H9 (cell line): Measurements from ENCODE around the gene VWA8. TPM values are rescaled to one million over a fixed set of nuclear protein-coding genes. Genes with fewer than 3 reads are reported as not detected.

Experiments used
- DNase-seq: peaks from one replicate; pipeline ENCODE4 v3.0.0-alpha.2; 2017
- H2AFZ ChIP-seq: one replicate; pipeline ENCODE4 v1.6.1; 2013; ENCODE audit warnings: mild to moderate bottlenecking, low read length, control low read depth, moderate library complexity
- H2AK5ac ChIP-seq: 2 replicates; pipeline ENCODE4 v1.6.1; 2013; ENCODE audit warnings: low read length, control low read depth, mixed read lengths; ENCODE audit not compliant: insufficient read length
- H2BK120ac ChIP-seq: one replicate; pipeline ENCODE4 v1.6.1; 2013; ENCODE audit warnings: low read depth, mild to moderate bottlenecking, low read length, control low read depth, inconsistent platforms; ENCODE audit not compliant: poor library complexity, severe bottlenecking
- H2BK12ac ChIP-seq: 2 replicates; pipeline ENCODE4 v1.6.1; 2013; ENCODE audit warnings: low read length, control low read depth, mixed read lengths, low read depth; ENCODE audit not compliant: insufficient read length
- H2BK15ac ChIP-seq: 2 replicates; pipeline ENCODE4 v1.6.1; 2013; ENCODE audit warnings: low read depth, low read length, control low read depth
- H2BK20ac ChIP-seq: one replicate; pipeline ENCODE4 v1.6.1; 2013; ENCODE audit warnings: low read depth, mild to moderate bottlenecking, low read length, control low read depth, inconsistent platforms; ENCODE audit not compliant: poor library complexity, severe bottlenecking
- H2BK5ac ChIP-seq: 2 replicates; pipeline ENCODE4 v1.6.1; 2013; ENCODE audit warnings: low read length, control low read depth, mixed read lengths; ENCODE audit not compliant: insufficient read length
- H3K14ac ChIP-seq: 2 replicates; pipeline ENCODE4 v1.6.1; 2013; ENCODE audit warnings: low read length, control low read depth; ENCODE audit not compliant: insufficient read depth
- H3K18ac ChIP-seq: 2 replicates; pipeline ENCODE4 v1.6.1; 2013; ENCODE audit warnings: low read depth, mild to moderate bottlenecking, mixed read lengths, low read length, control low read depth; ENCODE audit not compliant: insufficient read length
- H3K23ac ChIP-seq: 2 replicates; pipeline ENCODE4 v1.6.1; 2013; ENCODE audit warnings: low read length, control low read depth, mixed read lengths, low read depth; ENCODE audit not compliant: insufficient read length
- H3K23me2 ChIP-seq: 2 replicates; pipeline ENCODE4 v1.6.1; 2013; ENCODE audit warnings: low read depth, mild to moderate bottlenecking, mixed read lengths, low read length, control low read depth; ENCODE audit not compliant: insufficient read length, poor library complexity, severe bottlenecking
- H3K27ac ChIP-seq: 2 replicates; pipeline ENCODE4 v1.5.1; 2013; ENCODE audit warnings: low read length, control low read depth, mixed read lengths, low read depth; ENCODE audit not compliant: insufficient read length
- H3K27me3 ChIP-seq: 2 replicates; pipeline ENCODE4 v1.6.1; 2013; ENCODE audit warnings: low read length, control low read depth, inconsistent platforms; ENCODE audit not compliant: insufficient read depth
- H3K4ac ChIP-seq: 2 replicates; pipeline ENCODE4 v1.6.1; 2013; ENCODE audit warnings: low read depth, mild to moderate bottlenecking, control low read depth, inconsistent platforms, low read length, moderate library complexity
- H3K4me1 ChIP-seq: 2 replicates; pipeline ENCODE4 v1.6.1; 2013; ENCODE audit warnings: low read length, control low read depth, inconsistent platforms; ENCODE audit not compliant: insufficient read depth
- H3K4me2 ChIP-seq: 2 replicates; pipeline ENCODE4 v1.6.1; 2013; ENCODE audit warnings: low read length, control low read depth, mixed read lengths; ENCODE audit not compliant: insufficient read length, insufficient read depth
- H3K56ac ChIP-seq: 2 replicates; pipeline ENCODE4 v1.6.1; 2013; ENCODE audit warnings: low read depth, mild to moderate bottlenecking, mixed read lengths, low read length, control low read depth; ENCODE audit not compliant: insufficient read length
- H3K79me1 ChIP-seq: 2 replicates; pipeline ENCODE4 v1.6.1; 2013; ENCODE audit warnings: low read depth, mild to moderate bottlenecking, moderate library complexity, low read length, control low read depth, inconsistent platforms; ENCODE audit not compliant: insufficient read depth, poor library complexity, severe bottlenecking
- H3K79me2 ChIP-seq: 2 replicates; pipeline ENCODE4 v1.6.1; 2013; ENCODE audit warnings: low read length, control low read depth, inconsistent platforms; ENCODE audit not compliant: insufficient read depth
- H3K9ac ChIP-seq: 2 replicates; pipeline ENCODE4 v1.6.1; 2013; ENCODE audit warnings: low read length, control low read depth, mixed read lengths; ENCODE audit not compliant: insufficient read length; ENCODE audit errors: extremely low read depth
- H3K9me3 ChIP-seq: one replicate; pipeline ENCODE4 v1.6.1; 2013; ENCODE audit warnings: low read depth, low read length, inconsistent platforms; ENCODE audit not compliant: control insufficient read depth
- H3T11ph ChIP-seq: one replicate; pipeline ENCODE4 v1.6.1; 2013; ENCODE audit warnings: mild to moderate bottlenecking, low read length, control low read depth, inconsistent platforms
- H4K20me1 ChIP-seq: one replicate; pipeline ENCODE4 v1.6.1; 2013; ENCODE audit not compliant: control insufficient read depth, insufficient read length, insufficient read depth
- H4K5ac ChIP-seq: 2 replicates; pipeline ENCODE4 v1.6.1; 2013; ENCODE audit warnings: low read depth, mild to moderate bottlenecking, mixed read lengths, low read length, control low read depth; ENCODE audit not compliant: insufficient read length
- H4K8ac ChIP-seq: replicated peaks from 2 replicates; pipeline ENCODE4 v1.6.1; 2013; ENCODE audit warnings: low read length, control low read depth, mixed read lengths, low read depth; ENCODE audit not compliant: insufficient read length
- H4K91ac ChIP-seq: 2 replicates; pipeline ENCODE4 v1.6.1; 2013; ENCODE audit warnings: low read depth, mild to moderate bottlenecking, moderate library complexity, mixed read lengths, low read length, control low read depth; ENCODE audit not compliant: insufficient read length
- H3K27ac Mint-ChIP-seq, 3 experiments: 2 replicates in 2 of 3; 3 replicates in 1 of 3; pipeline ENCODE4 v1.8.0; 2020 to 2021; ENCODE audit warnings: mixed read lengths in 3 of 3, mild to moderate bottlenecking in 1 of 3, moderate library complexity in 1 of 3
- H3K27me3 Mint-ChIP-seq: 2 replicates; pipeline ENCODE4 v1.8.0; 2021; ENCODE audit warnings: low read depth, mild to moderate bottlenecking, moderate library complexity, mixed read lengths
- H3K36me3 Mint-ChIP-seq, 3 experiments: 2 replicates in 2 of 3; 3 replicates in 1 of 3; pipeline ENCODE4 v1.8.0; 2020 to 2021; ENCODE audit warnings: low read depth in 3 of 3, mixed read lengths in 3 of 3; ENCODE audit not compliant: insufficient read depth in 1 of 3
- H3K4me1 Mint-ChIP-seq, 2 experiments: 2 replicates each; pipeline ENCODE4 v1.8.0; 2020; ENCODE audit warnings: mixed read lengths in 2 of 2
- H3K4me3 Mint-ChIP-seq, 2 experiments: 2 replicates in 1 of 2; 3 replicates in 1 of 2; pipeline ENCODE4 v1.8.0; 2020 to 2021; ENCODE audit warnings: mild to moderate bottlenecking in 2 of 2, mixed read lengths in 2 of 2, moderate library complexity in 1 of 2
- H3K9me3 Mint-ChIP-seq, 2 experiments: 2 replicates in 1 of 2; 3 replicates in 1 of 2; pipeline ENCODE4 v1.8.0; 2020; ENCODE audit warnings: mild to moderate bottlenecking in 2 of 2, mixed read lengths in 2 of 2, moderate library complexity in 1 of 2
- CTCF ChIP-seq: fragments of 200-600 bp; sonication (generic); conservative IDR thresholded peaks from 3 replicates; pipeline ENCODE4 v1.8.0; 2021; ENCODE audit warnings: antibody characterized with exemption, mild to moderate bottlenecking
- WGBS: extraction: QIAGEN DNeasy Blood & Tissue Kit; methylation state at CpG from one replicate; pipeline ENCODE4 v1.1.7; 2013; ENCODE audit warnings: missing lambda C conversion rate, low lambda C conversion rate, mixed read lengths; ENCODE audit not compliant: insufficient read length; ENCODE audit errors: extremely low coverage; 5-methylcytosine and 5-hydroxymethylcytosine counted together
- total RNA-seq: library from RNA; stranded (reverse); gene quantifications from 2 replicates; pipeline ENCODE4 v1.2.1, GENCODE V29; 2021

The VWA8 gene
- total RNA-seq, 1 experiment from 2014 or later, result 17.4 TPM

GRCh38 chr13:41985788-41986508 lies 25.0 kb upstream of the VWA8 start:
- H3K14ac ChIP-seq, result no peak overlapping the region
- no peak overlapping the region for H2BK5ac ChIP-seq
- H3K27me3 Mint-ChIP-seq, result no peaks in the 10 kb centered on the region
- H3K9me3 Mint-ChIP-seq, result no peaks in the 10 kb centered on the region; a peak in 1 of 5 replicates
- H3K27ac ChIP-seq, result no peak overlapping the region
- no peak overlapping the region for H3T11ph ChIP-seq
- no peaks in the 10 kb centered on the region for H4K20me1 ChIP-seq
- peaks cover 4 to 5% of the 10 kb centered on the region in 2 experiments; a peak in 3 of 4 replicates for H3K4me1 Mint-ChIP-seq
- H3K23me2 ChIP-seq, result no peaks in the 10 kb centered on the region
- H2AK5ac ChIP-seq, result no peak overlapping the region
- no peak for DNase-seq
- no peak overlapping the region for H2BK120ac ChIP-seq
- no peaks in the 10 kb centered on the region for H3K4me1 ChIP-seq
- H2BK15ac ChIP-seq, result no peak overlapping the region
- H3K18ac ChIP-seq, result no peak overlapping the region
- H3K9me3 ChIP-seq, result no peaks in the 10 kb centered on the region
- H4K5ac ChIP-seq, result no peak overlapping the region
- H3K27me3 ChIP-seq, result no peaks in the 10 kb centered on the region
- no peak for TF ChIP-seq CTCF
- H3K4me3 Mint-ChIP-seq, result no peak overlapping the region
- H3K4me2 ChIP-seq, result no peak overlapping the region
- no peak overlapping the region for H3K27ac Mint-ChIP-seq
- H3K56ac ChIP-seq, result no peak overlapping the region
- no peak overlapping the region for H3K9ac ChIP-seq
- H3K23ac ChIP-seq, result no peak overlapping the region
- no peak overlapping the region for H4K8ac ChIP-seq
- no peak overlapping the region for H2BK20ac ChIP-seq
- no peak overlapping the region for H2BK12ac ChIP-seq
- no peaks in the 10 kb centered on the region for H3K79me1 ChIP-seq
- WGBS, result no CpG with 5 or more reads among the region's 2 CpGs
- no peak overlapping the region for H4K91ac ChIP-seq
- no peak overlapping the region for H2AFZ ChIP-seq
- no peaks in the 10 kb centered on the region for H3K36me3 Mint-ChIP-seq
- H3K79me2 ChIP-seq, result no peaks in the 10 kb centered on the region
- no peak overlapping the region for H3K4ac ChIP-seq
